Esophagus squamous epithelium (tissue), 5 donors: Measurements from ENCODE around the gene ZNF836. TPM values are rescaled to one million over a fixed set of nuclear protein-coding genes. Genes with fewer than 3 reads are reported as not detected.

Experiments used
- DNase-seq: peaks from one replicate; lab custom pipeline; 2025; lab: John Stamatoyannopoulos, UW
- H3K27ac ChIP-seq, 4 donors: fragments of 200-600 bp; sonication (generic); one replicate each; pipeline ENCODE4 v1.5.1; 2016 to 2019; ENCODE audit warnings: mild to moderate bottlenecking in 1 of 4
- H3K27me3 ChIP-seq, 4 donors: fragments of 200-600 bp; sonication (generic); 1 replicate in 3 of 4; 2 replicates in 1 of 4; pipeline versions ENCODE4 v1.5.1 to v1.6.0; 2017 to 2021; ENCODE audit warnings: antibody characterized with exemption in 1 of 4
- H3K36me3 ChIP-seq, 3 donors: fragments of 200-600 bp; sonication (generic); one replicate each; pipeline ENCODE4 v1.5.1; 2016 to 2019
- H3K4me1 ChIP-seq, 3 donors: fragments of 200-600 bp; sonication (generic); one replicate each; pipeline ENCODE4 v1.5.1; 2017 to 2019
- H3K4me3 ChIP-seq, 4 donors: fragments of 200-600 bp; sonication (generic); 1 replicate in 3 of 4; 2 replicates in 1 of 4; pipeline ENCODE4 v1.5.1; 2016 to 2019; ENCODE audit warnings: mild to moderate bottlenecking in 2 of 4, moderate library complexity in 1 of 4
- H3K9me3 ChIP-seq, 3 donors: fragments of 200-600 bp; sonication (generic); one replicate each; pipeline ENCODE4 v1.5.1; 2016 to 2019
- CTCF ChIP-seq, 6 experiments: fragments of 450-650 bp in 4 of 6; fragments of 200-600 bp in 2 of 6; sonication (generic) in 2 of 6; IDR thresholded peaks; one replicate each; pipeline ENCODE4 v1.5.1; 2016 to 2019; ENCODE audit warnings: antibody characterized with exemption in 6 of 6, mild to moderate bottlenecking in 4 of 6, moderate library complexity in 4 of 6
- POLR2A ChIP-seq, 4 donors: fragments of 450-650 bp; IDR thresholded peaks; one replicate each; pipeline ENCODE4 v1.6.1; 2017; ENCODE audit warnings: antibody characterized with exemption in 4 of 4, mild to moderate bottlenecking in 4 of 4, moderate library complexity in 3 of 4
- WGBS, 2 donors: methylation state at CpG; one replicate each; pipeline ENCODE4 v1.1.5; 2018; 5-methylcytosine and 5-hydroxymethylcytosine counted together
- intact Hi-C: fragments of 100-400 bp; cut with DNase I; formaldehyde crosslinking; loops from one replicate; pipeline ENCODE4 v1.15.0; 2022
- total RNA-seq, 4 donors: library from RNA; depleted of rRNA; stranded (reverse); fragments of >200 nt; gene quantifications; one replicate each; pipeline ENCODE4 v1.1.0, GENCODE V29; 2016
- donor health status: DM: yes; HTN: yes; CAD: no.

Gene ZNF836
- total RNA-seq, 4 donors from 2014 or later = 5.0 to 9.5 (median 7.5) TPM

GRCh38 chr19:52200044-52200443, 28.6 kb upstream of the ZNF836 start:
- Histone ChIP-seq H3K9me3 (no peaks in the 10 kb centered on the region), H3K36me3 (peaks cover 16 to 81% (median 18%) of the 10 kb centered on the region in 3 donors), H3K27ac (peak overlapping the region; percentile 14 to 70 (median 62)), H3K27me3 (no peaks in the 10 kb centered on the region), H3K4me3 (no peak overlapping the region), H3K4me1 (peaks cover 0 to 67% (median 14%) of the 10 kb centered on the region in 3 donors)
- DNase-seq = no peak
- 41 to 47% methylated on average over 5 to 7 of the region's 7 CpGs for WGBS, 2 donors
- intact Hi-C loops = no loop called here
- TF ChIP-seq POLR2A (IDR thresholded peaks at IDR 0.05) (no peak), CTCF (IDR thresholded peaks at IDR 0.05) (no peak)

- intact Hi-C loops = no loop called here
- WGBS, 2 donors = 24 to 59% methylated on average over 3 of the region's 3 CpGs
These were observed 27.3 kb upstream of the ZNF836 start for GRCh38 chr19:52198678-52199077.

GRCh38 chr19:52197964-52198363, 26.5 kb upstream of the ZNF836 start:
- intact Hi-C loops = no loop called here
- no peak for TF ChIP-seq POLR2A (IDR thresholded peaks at IDR 0.05)
- no peak for TF ChIP-seq CTCF (IDR thresholded peaks at IDR 0.05)
- H3K36me3 ChIP-seq = peaks cover 9 to 74% (median 15%) of the 10 kb centered on the region in 3 donors
- WGBS, 2 donors = 76 to 79% methylated on average over 3 of the region's 3 CpGs
- H3K9me3 ChIP-seq = no peaks in the 10 kb centered on the region
- H3K27ac ChIP-seq = no peak overlapping the region
- no peaks in the 10 kb centered on the region for H3K27me3 ChIP-seq
- DNase-seq = no peak
- H3K4me1 ChIP-seq = peaks cover 7 to 86% (median 22%) of the 10 kb centered on the region in 3 donors
- H3K4me3 ChIP-seq = no peak overlapping the region

More at GRCh38 chr19:52198678-52199077, 27.3 kb upstream of the ZNF836 start:
- peaks cover 15 to 74% (median 16%) of the 10 kb centered on the region in 3 donors for H3K36me3 ChIP-seq
- no peak overlapping the region for H3K4me3 ChIP-seq
- no peak for DNase-seq
- H3K4me1 ChIP-seq = peaks cover 7 to 79% (median 18%) of the 10 kb centered on the region in 3 donors
- H3K27me3 ChIP-seq = no peaks in the 10 kb centered on the region
- TF ChIP-seq CTCF (IDR thresholded peaks at IDR 0.05) = no peak
- TF ChIP-seq POLR2A (IDR thresholded peaks at IDR 0.05) = no peak
- peak overlapping the region in 1 of 4 donors; percentile 70 for H3K27ac ChIP-seq
- H3K9me3 ChIP-seq = no peaks in the 10 kb centered on the region

GRCh38 chr19:52196256-52196967, 25.0 kb upstream of the ZNF836 start:
- WGBS, 2 donors = 89 to 93% methylated on average over 4 of the region's 5 CpGs
- H3K36me3 ChIP-seq = peaks cover 0 to 67% (median 11%) of the 10 kb centered on the region in 3 donors
- H3K9me3 ChIP-seq = no peaks in the 10 kb centered on the region
- no peaks in the 10 kb centered on the region for H3K27me3 ChIP-seq
- TF ChIP-seq POLR2A (IDR thresholded peaks at IDR 0.05) (no peak), CTCF (IDR thresholded peaks at IDR 0.05) (no peak)
- intact Hi-C loops = no loop called here
- peak overlapping the region in 1 of 4 donors; percentile 12 for H3K27ac ChIP-seq
- no peak for DNase-seq
- peaks cover 16 to 98% (median 35%) of the 10 kb centered on the region in 3 donors for H3K4me1 ChIP-seq
- no peak overlapping the region for H3K4me3 ChIP-seq

- WGBS, 2 donors = 53 to 58% methylated on average over 2 of the region's 2 CpGs
- Histone ChIP-seq H3K36me3 (peaks cover 0 to 42% (median 7%) of the 10 kb centered on the region in 3 donors), H3K27me3 (no peaks in the 10 kb centered on the region), H3K4me1 (peaks cover 25 to 77% (median 38%) of the 10 kb centered on the region in 3 donors), H3K9me3 (no peaks in the 10 kb centered on the region), H3K27ac (peak overlapping the region in 3 of 4 donors; percentile 31 to 99 (median 97)), H3K4me3 (peak overlapping the region in 2 of 4 donors; percentile 81 to 95)
- TF ChIP-seq CTCF (IDR thresholded peaks at IDR 0.05) = no peak
- no peak for TF ChIP-seq POLR2A (IDR thresholded peaks at IDR 0.05)
- no peak for DNase-seq
- intact Hi-C loops = no loop called here
These were observed 20.5 kb upstream of the ZNF836 start for GRCh38 chr19:52191951-52192350.
